Gastroesophageal sphincter (tissue), 4 donors: ENCODE measurements around the gene FAU. TPM values are rescaled to one million over a fixed set of nuclear protein-coding genes. Genes with fewer than 3 reads are reported as not detected.

Experiments
- ATAC-seq: fragments of 150-250 bp; one replicate; pipeline ENCODE4 v1.9.1; 2016; ENCODE audit warnings: mild to moderate bottlenecking, moderate library complexity
- H3K27ac ChIP-seq, 4 donors: fragments of 200-600 bp; sonication (generic) in 3 of 4; 1 replicate in 3 of 4; 2 replicates in 1 of 4; pipeline ENCODE4 v1.5.1; 2016 to 2019
- H3K27me3 ChIP-seq: fragments of 200-600 bp; sonication (generic); one replicate; pipeline ENCODE4 v1.5.1; 2019
- H3K36me3 ChIP-seq, 2 donors: fragments of 200-600 bp; sonication (generic); one replicate each; pipeline ENCODE4 v1.5.1; 2019; ENCODE audit warnings: control low read depth in 1 of 2
- H3K4me1 ChIP-seq, 3 donors: fragments of 200-600 bp; sonication (generic); 1 replicate in 2 of 3; 2 replicates in 1 of 3; pipeline ENCODE4 v1.5.1; 2016 to 2019; ENCODE audit warnings: control low read depth in 2 of 3
- H3K4me3 ChIP-seq, 2 donors: fragments of 200-600 bp; sonication (generic); one replicate each; pipeline ENCODE4 v1.5.1; 2019; ENCODE audit warnings: mild to moderate bottlenecking in 1 of 2, moderate library complexity in 1 of 2
- H3K9me3 ChIP-seq, 3 donors: fragments of 200-600 bp; sonication (generic); one replicate each; pipeline ENCODE4 v1.5.1; 2017 to 2019; ENCODE audit warnings: control low read depth in 2 of 3
- EP300 ChIP-seq: sonication (generic); formaldehyde crosslinking; IDR thresholded peaks from one replicate; pipeline ENCODE4 v1.6.1; 2017; ENCODE audit warnings: antibody characterized with exemption, mild to moderate bottlenecking
- POLR2A ChIP-seq, 2 donors: fragments of 450-650 bp; IDR thresholded peaks; one replicate each; pipeline ENCODE4 v1.6.1; 2017; ENCODE audit warnings: antibody characterized with exemption in 2 of 2, mild to moderate bottlenecking in 2 of 2, moderate library complexity in 1 of 2
- POLR2AphosphoS5 ChIP-seq: sonication (generic); formaldehyde crosslinking; IDR thresholded peaks from one replicate; pipeline ENCODE4 v1.6.1; 2017; ENCODE audit warnings: antibody characterized with exemption
- WGBS, 2 donors: methylation state at CpG; one replicate each; pipeline ENCODE4 v1.1.5; 2018; ENCODE audit warnings: low coverage in 1 of 2; 5-methylcytosine and 5-hydroxymethylcytosine counted together
- total RNA-seq, 4 donors: library from RNA; depleted of rRNA; stranded (reverse); fragments of >200 nt; gene quantifications; one replicate each; pipeline ENCODE4 v1.1.0, GENCODE V29; 2016
- TF ChIP-seq, protein P1 (sequence below), 4 experiments: fragments of 200-600 bp in 2 of 4; fragments of 450-650 bp in 2 of 4; sonication (generic) in 1 of 4; IDR thresholded peaks; one replicate each; pipeline ENCODE4 v1.5.1; 2017 to 2019; ENCODE audit warnings: antibody characterized with exemption in 4 of 4, mild to moderate bottlenecking in 2 of 4, moderate library complexity in 2 of 4

FAU gene
- total RNA-seq, 4 donors from 2014 or later = 464 to 971 (median 566) TPM

DNA sequence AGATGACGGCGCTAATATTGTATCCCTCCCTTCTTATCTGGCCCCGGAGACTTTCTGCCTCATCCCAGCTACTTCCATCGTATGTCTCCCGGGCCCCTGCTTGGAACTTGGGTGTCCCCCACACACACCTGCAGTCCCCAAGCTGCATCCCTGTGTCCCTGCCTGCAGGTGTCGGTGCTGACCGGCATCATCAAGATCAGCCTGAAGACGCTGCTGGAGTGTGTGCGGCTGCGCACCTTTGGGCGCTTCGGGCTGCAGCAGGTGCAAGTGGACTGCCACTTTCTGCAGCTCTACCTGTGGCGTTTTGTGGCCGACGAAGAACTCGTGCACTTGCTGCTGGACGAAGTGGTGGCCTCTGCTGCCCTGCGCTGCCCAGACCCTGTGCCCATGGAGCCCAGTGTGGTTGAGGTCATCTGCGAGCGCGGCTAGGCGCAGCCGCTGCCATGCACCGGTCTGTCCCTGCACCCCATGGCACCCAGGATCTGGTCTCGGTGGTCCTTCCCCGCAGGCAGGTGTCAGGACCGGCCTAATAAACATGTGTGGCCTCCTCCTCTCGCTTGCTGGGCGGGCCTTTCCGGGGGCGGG lies 10.7 kb downstream of the FAU start:
- H3K27me3 ChIP-seq = no peaks in the 10 kb centered on the region
- peak overlapping the region in 3 of 4 donors; percentile 75 to 84 (median 81) for H3K27ac ChIP-seq
- H3K4me1 ChIP-seq = peaks cover 4 to 56% (median 25%) of the 10 kb centered on the region in 3 donors
- TF ChIP-seq, protein P1, sequence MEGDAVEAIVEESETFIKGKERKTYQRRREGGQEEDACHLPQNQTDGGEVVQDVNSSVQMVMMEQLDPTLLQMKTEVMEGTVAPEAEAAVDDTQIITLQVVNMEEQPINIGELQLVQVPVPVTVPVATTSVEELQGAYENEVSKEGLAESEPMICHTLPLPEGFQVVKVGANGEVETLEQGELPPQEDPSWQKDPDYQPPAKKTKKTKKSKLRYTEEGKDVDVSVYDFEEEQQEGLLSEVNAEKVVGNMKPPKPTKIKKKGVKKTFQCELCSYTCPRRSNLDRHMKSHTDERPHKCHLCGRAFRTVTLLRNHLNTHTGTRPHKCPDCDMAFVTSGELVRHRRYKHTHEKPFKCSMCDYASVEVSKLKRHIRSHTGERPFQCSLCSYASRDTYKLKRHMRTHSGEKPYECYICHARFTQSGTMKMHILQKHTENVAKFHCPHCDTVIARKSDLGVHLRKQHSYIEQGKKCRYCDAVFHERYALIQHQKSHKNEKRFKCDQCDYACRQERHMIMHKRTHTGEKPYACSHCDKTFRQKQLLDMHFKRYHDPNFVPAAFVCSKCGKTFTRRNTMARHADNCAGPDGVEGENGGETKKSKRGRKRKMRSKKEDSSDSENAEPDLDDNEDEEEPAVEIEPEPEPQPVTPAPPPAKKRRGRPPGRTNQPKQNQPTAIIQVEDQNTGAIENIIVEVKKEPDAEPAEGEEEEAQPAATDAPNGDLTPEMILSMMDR (IDR thresholded peaks at IDR 0.05) = peak in 1 of 4 experiments; percentile 6
- TF ChIP-seq EP300 = no peak
- H3K36me3 ChIP-seq = peaks cover 0 to 52% of the 10 kb centered on the region in 2 donors
- WGBS, 2 donors = 65% methylated on average over 6 of the region's 31 CpGs; no CpG with 5 or more reads in 1 of the 2 donors
- H3K4me3 ChIP-seq = peak overlapping the region in 1 of 2 donors; percentile 56
- no peaks in the 10 kb centered on the region for H3K9me3 ChIP-seq
- no peak for ATAC-seq

DNA sequence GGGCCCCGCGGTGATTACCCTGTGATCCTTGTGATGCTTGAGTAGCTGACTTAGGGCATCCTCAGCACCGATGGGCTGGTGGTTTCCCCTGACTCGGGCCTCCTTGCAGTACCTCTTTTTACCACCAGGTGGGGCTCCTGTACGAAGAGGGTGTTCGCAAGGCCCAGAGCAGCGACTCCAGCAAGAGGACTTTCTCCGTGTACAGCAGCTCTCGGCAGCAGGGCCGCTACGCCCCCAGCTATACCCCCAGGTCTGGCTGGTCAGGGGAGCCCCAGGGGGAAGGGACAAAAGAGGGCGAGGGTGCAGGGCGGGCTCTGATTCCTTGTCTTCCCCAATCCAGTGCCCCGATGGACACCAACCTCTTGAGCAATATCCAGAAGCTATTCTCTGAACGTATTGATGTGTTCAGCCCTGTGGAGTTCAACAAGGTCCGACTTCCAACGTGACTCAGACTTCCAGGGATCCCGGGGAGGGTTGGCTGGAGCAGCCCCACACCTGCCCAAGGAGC lies 11.5 kb downstream of the FAU start:
- Histone ChIP-seq H3K4me3 (no peak overlapping the region), H3K27ac (peak overlapping the region in 3 of 4 donors; percentile 75 to 84 (median 81)), H3K27me3 (no peaks in the 10 kb centered on the region), H3K9me3 (no peaks in the 10 kb centered on the region), H3K4me1 (peaks cover 4 to 47% (median 20%) of the 10 kb centered on the region in 3 donors), H3K36me3 (peaks cover 0 to 52% of the 10 kb centered on the region in 2 donors)
- peak; percentile 30 for ATAC-seq
- 0 to 21% methylated on average over 3 to 6 of the region's 18 CpGs for WGBS, 2 donors
- TF ChIP-seq POLR2AphosphoS5 = no peak
- TF ChIP-seq POLR2A (IDR thresholded peaks at IDR 0.05) = no peak
- TF ChIP-seq, protein P1 (IDR thresholded peaks at IDR 0.05) = peak; percentile 98 to 100 (median 99)

DNA sequence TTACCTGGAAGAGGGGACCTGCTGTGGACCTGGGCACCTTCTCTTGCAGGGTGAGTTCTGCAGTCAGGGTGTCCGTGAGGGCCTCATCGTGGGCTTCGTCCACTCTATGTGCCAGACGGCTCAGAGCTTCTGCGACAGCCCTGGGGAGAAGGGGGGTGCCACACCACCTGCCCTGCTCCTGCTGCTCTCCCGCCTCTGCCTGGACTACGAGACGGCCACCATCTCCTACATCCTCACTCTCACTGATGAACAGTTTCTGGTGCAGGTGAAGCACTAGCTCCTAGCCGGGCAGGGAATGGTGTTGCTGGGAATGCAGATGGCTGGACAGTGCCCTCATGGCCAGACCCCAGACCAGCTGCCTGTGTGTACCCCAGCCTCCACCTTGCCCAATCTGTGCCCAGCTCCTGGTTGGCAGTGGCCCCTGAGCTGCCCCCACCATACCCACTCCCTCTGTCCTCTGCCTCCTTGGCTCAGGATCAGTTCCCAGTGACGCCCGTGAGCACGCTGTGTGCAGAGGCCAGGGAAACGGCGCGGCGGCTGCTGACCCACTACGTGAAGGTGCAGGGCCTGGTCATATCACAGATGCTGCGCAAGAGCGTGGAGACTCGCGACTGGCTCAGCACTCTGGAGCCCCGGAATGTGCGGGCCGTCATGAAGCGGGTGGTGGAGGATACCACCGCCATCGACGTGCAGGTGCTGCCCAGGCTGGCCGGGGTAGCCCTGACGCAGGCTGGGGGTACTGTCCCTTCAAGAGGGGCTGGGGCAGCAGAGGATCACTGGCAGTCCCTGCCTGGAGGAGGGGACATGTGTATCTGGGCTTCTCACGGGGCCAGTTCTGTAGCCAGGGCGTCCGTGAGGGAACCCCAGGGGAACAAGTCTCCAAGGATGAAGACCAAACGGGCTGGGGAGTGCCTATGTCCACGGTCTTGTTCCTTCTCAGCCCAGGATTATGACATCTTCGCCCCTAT lies 12.4 kb downstream of the FAU start:
- Histone ChIP-seq H3K4me3 (no peak overlapping the region), H3K9me3 (no peaks in the 10 kb centered on the region), H3K4me1 (peaks cover 4 to 44% (median 20%) of the 10 kb centered on the region in 3 donors), H3K27ac (peak overlapping the region in 2 of 4 donors; percentile 75 to 81), H3K27me3 (no peaks in the 10 kb centered on the region), H3K36me3 (peaks cover 0 to 50% of the 10 kb centered on the region in 2 donors)
- TF ChIP-seq POLR2AphosphoS5 = no peak
- no peak for TF ChIP-seq EP300
- no peak for TF ChIP-seq POLR2A (IDR thresholded peaks at IDR 0.05)
- TF ChIP-seq, protein P1 (IDR thresholded peaks at IDR 0.05) = no peak
- 83 to 89% methylated on average over 7 to 8 of the region's 36 CpGs for WGBS, 2 donors
- ATAC-seq = no peak

DNA sequence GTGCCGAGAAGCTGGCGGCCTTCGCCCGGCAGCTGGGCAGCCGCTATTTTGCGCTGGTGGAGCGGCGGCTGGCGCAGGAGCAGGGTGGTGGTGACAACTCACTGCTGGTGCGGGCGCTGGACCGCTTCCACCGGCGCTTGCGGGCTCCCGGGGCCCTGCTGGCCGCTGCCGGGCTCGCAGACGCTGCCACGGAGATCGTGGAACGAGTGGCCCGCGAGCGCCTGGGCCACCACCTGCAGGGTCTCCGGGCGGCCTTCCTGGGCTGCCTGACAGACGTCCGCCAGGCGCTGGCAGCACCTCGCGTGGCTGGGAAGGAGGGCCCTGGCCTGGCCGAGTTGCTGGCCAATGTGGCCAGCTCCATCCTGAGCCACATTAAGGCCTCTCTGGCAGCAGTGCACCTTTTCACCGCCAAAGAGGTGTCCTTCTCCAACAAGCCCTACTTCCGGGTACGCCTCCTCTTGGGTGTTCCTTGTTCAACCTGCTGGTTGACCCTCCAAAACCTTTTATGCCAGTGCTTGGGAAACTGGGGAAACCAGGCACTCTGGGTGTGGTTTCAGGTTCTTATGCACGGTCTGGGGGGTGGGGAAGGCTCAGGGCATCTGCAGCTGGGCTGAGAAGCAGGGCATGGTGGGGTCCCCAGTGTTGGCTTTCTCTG lies 13.3 kb downstream of the FAU start:
- TF ChIP-seq EP300 = no peak
- ATAC-seq = no peak

More for the DNA sequence above, 13.3 kb downstream of the FAU start:
- Histone ChIP-seq H3K27me3 (no peaks in the 10 kb centered on the region), H3K4me1 (peaks cover 4 to 47% (median 20%) of the 10 kb centered on the region in 3 donors), H3K36me3 (peaks cover 0 to 52% of the 10 kb centered on the region in 2 donors), H3K9me3 (no peaks in the 10 kb centered on the region), H3K4me3 (no peak overlapping the region), H3K27ac (no peak overlapping the region)
- WGBS, 2 donors = 90% methylated on average over 2 of the region's 38 CpGs; no CpG with 5 or more reads in 1 of the 2 donors
